Retinal pigment epithelial cell (primary cell): ENCODE results near the gene VAMP8.
A peak's percentile ranks its signal among the peaks of the same experiment; 100 is the strongest.

Experiments used
- DNase-seq: peaks from one replicate; pipeline ENCODE4 v3.0.0-alpha.2; 2010; ENCODE audit warnings: low read depth
- H3K4me3 ChIP-seq: 2 replicates; pipeline ENCODE4 v1.5.1; 2011; ENCODE audit warnings: mild to moderate bottlenecking, low read length, control low read depth, moderate library complexity
- CTCF ChIP-seq: conservative IDR thresholded peaks from 2 replicates; pipeline ENCODE4 v1.5.1; 2011; ENCODE audit warnings: low read depth, low read length, control low read depth, inconsistent platforms

The VAMP8 gene

GRCh38 chr2:85583667-85584353 lies 6.4 kb downstream of the VAMP8 start:
- no peak for TF ChIP-seq CTCF
- peak overlapping the region; percentile 42 for H3K4me3 ChIP-seq
- no peak for DNase-seq

- TF ChIP-seq CTCF = no peak
- DNase-seq = no peak
- peak within 1 kb of the TSS; percentile 42 for H3K4me3 ChIP-seq
Measured at GRCh38 chr2:85584354-85584856, 7.0 kb downstream of the VAMP8 start, which contains the start of gene VAMP5. TSS of gene VAMP5 (plus strand) at chr2:85584431. CDS start at chr2:85584491, 60 bp downstream.

- TF ChIP-seq CTCF = no peak
- DNase-seq = no peak
- peak overlapping the region; percentile 42 for H3K4me3 ChIP-seq
Measured at GRCh38 chr2:85584857-85585780, 7.7 kb downstream of the VAMP8 start.

DNA sequence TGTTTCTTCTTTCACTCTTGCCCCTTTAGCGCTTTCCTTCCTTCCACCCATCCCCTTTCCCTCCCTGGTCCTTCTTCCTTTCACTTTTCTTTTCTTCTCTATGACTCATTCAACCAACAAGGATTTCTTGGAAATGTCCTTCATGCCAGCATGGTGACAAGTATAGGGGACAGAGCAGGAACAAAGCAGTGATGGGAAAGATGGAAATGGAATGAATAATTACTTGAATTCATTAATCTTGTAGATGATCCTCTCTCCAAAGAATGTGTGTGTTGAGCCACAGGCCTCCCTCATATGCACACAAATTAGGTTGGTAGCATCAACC lies 8.4 kb downstream of the VAMP8 start:
- H3K4me3 ChIP-seq = no peak overlapping the region
- no peak for DNase-seq
- TF ChIP-seq CTCF = no peak

DNA sequence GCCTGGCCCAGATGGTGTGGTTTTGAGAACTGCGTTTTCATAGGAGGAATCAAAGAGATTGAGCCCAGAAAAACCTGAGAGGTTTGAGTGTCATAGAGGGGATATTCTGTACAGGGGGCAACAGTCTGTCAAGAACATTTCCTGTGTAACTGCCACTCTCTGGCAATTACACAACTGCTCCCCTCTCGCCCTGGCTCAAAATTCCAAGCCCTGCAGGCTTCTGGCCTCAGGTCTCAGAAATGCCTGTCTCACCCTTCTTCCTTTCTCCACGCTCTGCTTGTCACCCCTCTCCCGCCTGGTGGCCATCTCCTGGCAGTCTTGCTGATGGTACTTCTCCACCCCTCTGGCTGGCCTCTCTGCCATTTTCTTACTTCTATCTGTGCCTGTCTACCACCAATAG lies 10.8 kb downstream of the VAMP8 start:
- H3K4me3 ChIP-seq = no peak overlapping the region
- DNase-seq = no peak
- TF ChIP-seq CTCF = no peak

DNA sequence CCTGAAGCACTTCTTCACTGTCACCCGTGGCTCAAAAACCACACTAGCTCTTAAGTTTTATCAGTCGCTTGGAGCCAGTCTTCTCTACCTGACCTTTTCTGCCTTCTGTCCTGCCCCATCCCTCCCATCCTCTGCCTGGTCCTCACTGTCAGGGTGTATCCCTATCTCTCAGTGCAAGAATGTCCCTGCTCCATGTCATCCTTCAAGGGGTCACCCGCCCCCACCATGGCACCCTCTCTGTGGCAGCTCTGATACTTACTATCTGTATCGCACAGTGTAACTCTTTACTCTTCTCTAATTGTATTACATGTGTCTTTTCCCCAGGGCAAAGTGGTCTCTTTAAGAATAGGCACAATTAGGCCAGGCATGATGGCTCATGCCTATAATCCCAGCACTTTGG lies 11.3 kb downstream of the VAMP8 start:
- no peak for TF ChIP-seq CTCF
- DNase-seq = no peak
- no peak overlapping the region for H3K4me3 ChIP-seq
